ENCODE data around the gene RGS6. TPM values are rescaled to one million over a fixed set of nuclear protein-coding genes. Genes with fewer than 3 reads are reported as not detected.

Gene RGS6
- total RNA-seq, 1 donor from 2014 or later, result not detected

DNA sequence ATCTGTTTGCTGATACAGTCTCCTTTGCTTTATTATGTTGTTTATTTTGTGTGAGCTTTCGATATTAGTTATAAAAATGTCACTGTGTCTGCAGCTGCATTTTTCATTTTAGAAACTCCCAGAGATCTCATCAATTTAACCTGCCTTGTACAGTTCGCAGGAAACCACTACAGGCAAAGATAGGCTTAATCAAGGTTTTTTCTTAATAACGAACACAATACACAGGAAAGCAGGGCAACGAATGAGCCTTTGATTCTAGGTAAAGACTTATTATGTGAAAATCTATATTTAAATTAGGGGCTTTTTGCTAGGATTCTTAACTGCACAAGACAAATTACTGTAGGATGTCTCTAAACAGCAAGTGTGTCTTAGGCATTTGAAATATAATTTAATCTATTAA lies 191.9 kb downstream of the RGS6 start:
- intact Hi-C loops (cut with micrococcal nuclease), result no loop called here
- TF ChIP-seq, protein P1, sequence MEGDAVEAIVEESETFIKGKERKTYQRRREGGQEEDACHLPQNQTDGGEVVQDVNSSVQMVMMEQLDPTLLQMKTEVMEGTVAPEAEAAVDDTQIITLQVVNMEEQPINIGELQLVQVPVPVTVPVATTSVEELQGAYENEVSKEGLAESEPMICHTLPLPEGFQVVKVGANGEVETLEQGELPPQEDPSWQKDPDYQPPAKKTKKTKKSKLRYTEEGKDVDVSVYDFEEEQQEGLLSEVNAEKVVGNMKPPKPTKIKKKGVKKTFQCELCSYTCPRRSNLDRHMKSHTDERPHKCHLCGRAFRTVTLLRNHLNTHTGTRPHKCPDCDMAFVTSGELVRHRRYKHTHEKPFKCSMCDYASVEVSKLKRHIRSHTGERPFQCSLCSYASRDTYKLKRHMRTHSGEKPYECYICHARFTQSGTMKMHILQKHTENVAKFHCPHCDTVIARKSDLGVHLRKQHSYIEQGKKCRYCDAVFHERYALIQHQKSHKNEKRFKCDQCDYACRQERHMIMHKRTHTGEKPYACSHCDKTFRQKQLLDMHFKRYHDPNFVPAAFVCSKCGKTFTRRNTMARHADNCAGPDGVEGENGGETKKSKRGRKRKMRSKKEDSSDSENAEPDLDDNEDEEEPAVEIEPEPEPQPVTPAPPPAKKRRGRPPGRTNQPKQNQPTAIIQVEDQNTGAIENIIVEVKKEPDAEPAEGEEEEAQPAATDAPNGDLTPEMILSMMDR (IDR thresholded peaks at IDR 0.05), result no peak
- ChIA-PET POLR2A (no interaction called here), CTCF (no interaction called here)
- Mint-ChIP-seq H3K9me3 (no peaks in the 10 kb centered on the region), H3K36me3 (ENCODE audit: low read depth) (no peaks in the 10 kb centered on the region), H3K27ac (no peak overlapping the region), H3K4me1 (no peaks in the 10 kb centered on the region), H3K4me3 (no peak overlapping the region), H3K27me3 (peaks cover 1% of the 10 kb centered on the region)
- no peak for ATAC-seq (ENCODE audit: low read depth)
- no peak for DNase-seq

DNA sequence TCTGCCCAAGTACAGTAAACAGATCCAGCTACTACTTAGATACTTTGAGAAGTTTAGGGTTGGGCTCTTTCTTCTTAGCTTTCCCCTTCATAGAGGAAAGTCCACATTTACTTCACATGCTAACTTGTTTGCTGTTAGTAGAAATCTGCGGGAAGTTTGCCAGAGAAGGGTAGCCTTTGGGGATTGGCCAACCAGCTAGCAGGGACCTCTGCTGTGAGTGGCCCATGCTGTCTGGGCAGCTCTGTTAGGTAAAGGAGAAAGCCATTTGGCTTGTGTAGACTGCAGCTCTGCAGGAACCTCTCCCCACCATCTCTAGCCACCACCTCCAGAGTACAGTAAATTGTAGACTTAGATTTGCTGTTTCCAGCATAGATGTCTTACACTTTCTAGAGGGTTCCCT lies 193.9 kb downstream of the RGS6 start:
- ChIA-PET CTCF (no interaction called here), POLR2A (no interaction called here)
- Mint-ChIP-seq H3K27ac (no peak overlapping the region), H3K4me3 (no peak overlapping the region), H3K27me3 (peaks cover 13% of the 10 kb centered on the region), H3K36me3 (ENCODE audit: low read depth) (no peaks in the 10 kb centered on the region), H3K9me3 (no peaks in the 10 kb centered on the region), H3K4me1 (no peaks in the 10 kb centered on the region)
- intact Hi-C loops (cut with micrococcal nuclease), result no loop called here
- no peak for ATAC-seq (ENCODE audit: low read depth)
- TF ChIP-seq, protein P1 (IDR thresholded peaks at IDR 0.05), result no peak
- no peak for DNase-seq

DNA sequence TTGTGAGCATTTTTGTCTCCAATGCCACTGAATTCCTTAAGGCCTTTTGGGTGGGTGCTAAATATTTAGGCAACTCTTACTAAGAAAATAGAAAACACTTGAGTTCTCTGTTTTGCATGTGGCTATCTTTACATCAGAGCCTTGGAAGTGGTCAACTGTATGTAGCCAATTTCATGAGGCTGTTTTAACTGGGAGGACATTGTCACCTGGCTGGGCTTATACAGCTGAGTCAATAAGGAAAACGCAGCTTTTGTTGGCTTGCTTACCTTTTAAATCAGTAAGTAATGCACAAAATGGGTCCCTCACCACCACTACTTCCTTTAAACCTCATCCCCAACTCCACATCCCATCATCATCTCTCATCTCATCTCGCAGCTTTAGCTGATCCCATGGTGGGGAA lies 194.3 kb downstream of the RGS6 start:
- no peaks in the 10 kb centered on the region for H3K4me1 Mint-ChIP-seq
- no peaks in the 10 kb centered on the region for H3K9me3 Mint-ChIP-seq
- ATAC-seq (ENCODE audit: low read depth), result no peak
- no peak overlapping the region for H3K27ac Mint-ChIP-seq
- no peak for DNase-seq
- peaks cover 13% of the 10 kb centered on the region for H3K27me3 Mint-ChIP-seq
- TF ChIP-seq, protein P1 (IDR thresholded peaks at IDR 0.05), result no peak
- CTCF ChIA-PET, result no interaction called here
- POLR2A ChIA-PET, result no interaction called here
- no peaks in the 10 kb centered on the region for H3K36me3 Mint-ChIP-seq (ENCODE audit: low read depth)
- H3K4me3 Mint-ChIP-seq, result no peak overlapping the region
- intact Hi-C loops (cut with micrococcal nuclease), result no loop called here

DNA sequence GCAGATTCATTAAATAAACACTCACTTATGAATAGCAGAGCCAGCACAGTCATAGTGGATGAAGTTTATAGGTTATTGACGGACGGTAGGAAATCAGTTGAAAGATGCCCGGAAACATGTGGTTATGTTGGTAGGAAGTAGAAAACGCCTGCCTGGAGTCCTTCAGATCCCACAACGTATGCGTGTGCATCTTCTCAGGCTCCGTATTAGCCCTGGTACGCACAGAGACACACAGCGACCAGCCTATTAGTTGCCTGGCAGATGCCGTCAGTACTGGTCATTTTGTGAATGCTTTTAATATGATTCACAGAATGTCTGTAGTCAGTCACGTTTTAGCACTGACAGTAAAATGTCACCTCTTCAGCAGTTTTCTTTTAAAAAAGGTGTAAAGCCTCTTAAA lies 196.4 kb downstream of the RGS6 start:
- CTCF ChIA-PET, result no interaction called here
- intact Hi-C loops (cut with micrococcal nuclease), result no loop called here
- no peak for ATAC-seq (ENCODE audit: low read depth)
- H3K36me3 Mint-ChIP-seq (ENCODE audit: low read depth), result no peaks in the 10 kb centered on the region
- H3K9me3 Mint-ChIP-seq, result no peaks in the 10 kb centered on the region
- POLR2A ChIA-PET, result no interaction called here
- H3K4me3 Mint-ChIP-seq, result no peak overlapping the region
- peaks cover 17% of the 10 kb centered on the region for H3K27me3 Mint-ChIP-seq
- no peaks in the 10 kb centered on the region for H3K4me1 Mint-ChIP-seq
- TF ChIP-seq, protein P1 (IDR thresholded peaks at IDR 0.05), result no peak
- no peak overlapping the region for H3K27ac Mint-ChIP-seq
- no peak for DNase-seq

DNA sequence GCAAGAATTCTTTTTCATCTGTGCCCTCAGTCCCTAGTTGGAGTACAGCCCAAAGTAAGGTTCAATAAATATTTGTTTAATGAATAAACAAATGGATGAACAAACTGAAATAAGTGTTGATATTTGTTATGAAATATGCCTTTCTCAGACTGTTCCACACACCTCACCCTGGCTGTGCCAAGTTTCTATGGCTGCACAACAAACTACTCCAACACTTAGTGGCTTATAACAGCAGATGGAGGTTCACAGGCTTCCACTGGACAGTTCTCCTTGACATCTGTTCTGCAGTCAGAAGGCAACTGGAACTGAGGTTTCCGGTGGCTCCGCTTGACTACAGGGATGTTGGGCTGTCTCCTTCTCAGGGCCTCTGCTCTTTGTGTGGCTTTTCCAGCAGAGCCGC lies 197.1 kb downstream of the RGS6 start:
- TF ChIP-seq, protein P1 (IDR thresholded peaks at IDR 0.05), result no peak
- H3K4me3 Mint-ChIP-seq, result no peak overlapping the region
- no peaks in the 10 kb centered on the region for H3K9me3 Mint-ChIP-seq
- no peaks in the 10 kb centered on the region for H3K4me1 Mint-ChIP-seq
- ChIA-PET CTCF (no interaction called here), POLR2A (no interaction called here)
- DNase-seq (no peak), ATAC-seq (ENCODE audit: low read depth) (no peak)
- H3K36me3 Mint-ChIP-seq (ENCODE audit: low read depth), result no peaks in the 10 kb centered on the region
- peaks cover 17% of the 10 kb centered on the region for H3K27me3 Mint-ChIP-seq
- H3K27ac Mint-ChIP-seq, result no peak overlapping the region
- intact Hi-C loops (cut with micrococcal nuclease), result no loop called here
